Prostate gland (tissue), 2 donors: ENCODE data around the gene S100A5.

Experiments
- CTCF ChIP-seq, 4 experiments: fragments of 200-600 bp in 2 of 4; fragments of 450-650 bp in 2 of 4; sonication (generic) in 2 of 4; IDR thresholded peaks; 1 replicate in 3 of 4; 2 replicates in 1 of 4; pipeline ENCODE4 v1.5.1; 2016 to 2019; ENCODE audit warnings: antibody characterized with exemption in 4 of 4, mild to moderate bottlenecking in 2 of 4, moderate library complexity in 2 of 4
- POLR2A ChIP-seq: fragments of 450-650 bp; IDR thresholded peaks from one replicate; pipeline ENCODE4 v1.6.1; 2016; ENCODE audit warnings: antibody characterized with exemption, mild to moderate bottlenecking

GRCh38 chr1:153533689-153534201 lies 7.0 kb downstream of the S100A5 start:
- TF ChIP-seq CTCF (IDR thresholded peaks at IDR 0.05) (no peak), POLR2A (peak; percentile 29)
